Keratinocyte (primary cell): ENCODE measurements around the gene PPRC1. TPM values are rescaled to one million over a fixed set of nuclear protein-coding genes. Genes with fewer than 3 reads are reported as not detected.

Experiments used
- DNase-seq: peaks from one replicate; pipeline ENCODE4 v3.0.0-alpha.2; 2011; ENCODE audit warnings: low read depth, missing footprints, low spot score
- FAIRE-seq: peaks from 2 replicates; lab custom pipeline; 2011; peaks lifted over from hg19 to GRCh38; lab: Jason Lieb, UNC
- H2AFZ ChIP-seq: 2 replicates; pipeline ENCODE4 v1.6.0; 2012; ENCODE audit warnings: low read length, control low read depth, inconsistent platforms; ENCODE audit not compliant: control insufficient read depth
- H3K27ac ChIP-seq: 2 replicates; pipeline ENCODE4 v1.5.1; 2011; ENCODE audit warnings: low read length; ENCODE audit not compliant: control insufficient read depth, insufficient read depth
- H3K27me3 ChIP-seq: 3 replicates; pipeline ENCODE4 v1.6.0; 2011; ENCODE audit warnings: low read length; ENCODE audit not compliant: control insufficient read depth, insufficient read depth; ENCODE audit errors: extremely low read depth
- H3K36me3 ChIP-seq, 2 experiments: 2 replicates in 1 of 2; 3 replicates in 1 of 2; pipeline ENCODE4 v1.5.1; 2011; ENCODE audit warnings: low read length in 2 of 2, mild to moderate bottlenecking in 1 of 2; ENCODE audit not compliant: control insufficient read depth in 2 of 2, insufficient read depth in 2 of 2; ENCODE audit errors: extremely low read depth in 1 of 2
- H3K4me1 ChIP-seq: 3 replicates; pipeline ENCODE4 v1.5.1; 2011; ENCODE audit warnings: low read length; ENCODE audit not compliant: control insufficient read depth, insufficient read depth; ENCODE audit errors: extremely low read depth
- H3K4me2 ChIP-seq: 3 replicates; pipeline ENCODE4 v1.6.0; 2011; ENCODE audit warnings: low read depth, low read length; ENCODE audit not compliant: control insufficient read depth, insufficient read depth; ENCODE audit errors: extremely low read depth
- H3K4me3 ChIP-seq, 3 experiments: fragments of 200-600 bp in 1 of 3; sonication (generic) in 1 of 3; 2 replicates in 2 of 3; 3 replicates in 1 of 3; pipeline ENCODE4 v1.5.1; 2011 to 2016; ENCODE audit warnings: low read length in 3 of 3, mild to moderate bottlenecking in 3 of 3, control low read depth in 2 of 3, inconsistent platforms in 1 of 3, low read depth in 1 of 3, mixed read lengths in 1 of 3, mixed run types in 1 of 3, moderate library complexity in 1 of 3; ENCODE audit not compliant: control insufficient read depth in 2 of 3, insufficient read depth in 2 of 3; ENCODE audit errors: extremely low read depth in 1 of 3
- H3K79me2 ChIP-seq: 2 replicates; pipeline ENCODE4 v1.6.0; 2012; ENCODE audit warnings: low read length; ENCODE audit not compliant: control insufficient read depth, insufficient read depth
- H3K9ac ChIP-seq: 3 replicates; pipeline ENCODE4 v1.6.0; 2011; ENCODE audit warnings: low read length; ENCODE audit not compliant: control insufficient read depth, insufficient read depth; ENCODE audit errors: extremely low read depth
- H3K9me1 ChIP-seq: 3 replicates; pipeline ENCODE4 v1.6.0; 2011; ENCODE audit warnings: low read length; ENCODE audit not compliant: control insufficient read depth, insufficient read depth; ENCODE audit errors: extremely low read depth
- H3K9me3 ChIP-seq: 2 replicates; pipeline ENCODE4 v1.5.1; 2012; ENCODE audit warnings: low read depth, low read length; ENCODE audit not compliant: control insufficient read depth
- H4K20me1 ChIP-seq: 3 replicates; pipeline ENCODE4 v1.6.0; 2011; ENCODE audit warnings: low read length; ENCODE audit not compliant: control insufficient read depth, insufficient read depth; ENCODE audit errors: extremely low read depth
- EZH2 ChIP-seq: IDR thresholded peaks from one replicate; pipeline ENCODE4 v1.6.1; 2012; ENCODE audit warnings: inconsistent platforms, mild to moderate bottlenecking, low read length, moderate library complexity
- dilution Hi-C: fragments of 300-500 bp; cut with MboI; formaldehyde crosslinking; loops from one replicate; pipeline ENCODE4 v1.7.0; 2020; ENCODE audit warnings: low sequenced_read_pairs; ENCODE audit not compliant: extremely low pct_ligation_motif_present
- polyA plus RNA-seq, 5 experiments: library from polyadenylated mRNA; depleted of rRNA in 3 of 5; stranded (reverse) in 3 of 5; stranded (forward) in 1 of 5; unstranded in 1 of 5; fragments of >200 nt; gene quantifications; 1 replicate in 1 of 5; 2 replicates in 3 of 5; 3 replicates in 1 of 5; pipeline versions ENCODE4 v1.2.1 to v1.2.3, GENCODE V29; 2011 to 2012; ENCODE audit warnings: missing spikeins in 2 of 5, low read depth in 1 of 5, low replicate concordance in 1 of 5
- TF ChIP-seq, protein P1 (sequence below), 3 experiments: IDR thresholded peaks in 1 of 3; conservative IDR thresholded peaks in 1 of 3; optimal IDR thresholded peaks in 1 of 3; 2 replicates in 2 of 3; 3 replicates in 1 of 3; pipeline versions ENCODE3 to v1.5.1; 2011; ENCODE audit warnings: low read length in 3 of 3, mild to moderate bottlenecking in 3 of 3, moderate library complexity in 2 of 3, control low read depth in 1 of 3, inconsistent platforms in 1 of 3; ENCODE audit not compliant: insufficient read depth in 2 of 3; ENCODE audit errors: extremely low read depth in 1 of 3

The PPRC1 gene
- polyA plus RNA-seq, 1 donor (not counting 4 experiments of a cell fraction or from before 2014, with no cell fraction given) = 17.9 TPM

DNA sequence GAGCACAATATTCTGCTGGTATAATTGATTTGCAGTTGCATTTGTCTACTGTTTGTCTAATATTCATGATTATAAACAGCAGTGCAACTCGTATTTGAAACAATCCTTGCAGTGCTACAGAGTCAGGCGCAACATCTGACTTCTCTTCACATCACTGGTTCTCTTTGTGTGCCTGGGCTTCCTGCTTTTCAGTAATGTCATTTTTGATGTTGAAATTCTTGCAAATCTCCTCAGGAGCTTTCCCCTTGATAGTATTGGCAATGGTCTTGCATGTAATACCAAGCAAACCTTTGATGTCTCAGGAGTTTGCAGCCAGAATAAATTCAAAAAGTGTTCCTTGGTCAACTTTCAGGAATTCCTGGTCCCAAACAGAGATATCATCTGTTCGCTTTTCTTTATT lies 47.5 kb upstream of the PPRC1 start:
- no peaks in the 10 kb centered on the region for H3K9me3 ChIP-seq
- TF ChIP-seq, protein P1, sequence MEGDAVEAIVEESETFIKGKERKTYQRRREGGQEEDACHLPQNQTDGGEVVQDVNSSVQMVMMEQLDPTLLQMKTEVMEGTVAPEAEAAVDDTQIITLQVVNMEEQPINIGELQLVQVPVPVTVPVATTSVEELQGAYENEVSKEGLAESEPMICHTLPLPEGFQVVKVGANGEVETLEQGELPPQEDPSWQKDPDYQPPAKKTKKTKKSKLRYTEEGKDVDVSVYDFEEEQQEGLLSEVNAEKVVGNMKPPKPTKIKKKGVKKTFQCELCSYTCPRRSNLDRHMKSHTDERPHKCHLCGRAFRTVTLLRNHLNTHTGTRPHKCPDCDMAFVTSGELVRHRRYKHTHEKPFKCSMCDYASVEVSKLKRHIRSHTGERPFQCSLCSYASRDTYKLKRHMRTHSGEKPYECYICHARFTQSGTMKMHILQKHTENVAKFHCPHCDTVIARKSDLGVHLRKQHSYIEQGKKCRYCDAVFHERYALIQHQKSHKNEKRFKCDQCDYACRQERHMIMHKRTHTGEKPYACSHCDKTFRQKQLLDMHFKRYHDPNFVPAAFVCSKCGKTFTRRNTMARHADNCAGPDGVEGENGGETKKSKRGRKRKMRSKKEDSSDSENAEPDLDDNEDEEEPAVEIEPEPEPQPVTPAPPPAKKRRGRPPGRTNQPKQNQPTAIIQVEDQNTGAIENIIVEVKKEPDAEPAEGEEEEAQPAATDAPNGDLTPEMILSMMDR (optimal IDR thresholded peaks at IDR 0.05 in 1 of 3, IDR thresholded peaks at IDR 0.05 in 1 of 3, conservative IDR thresholded peaks at IDR 0.05 in 1 of 3; ENCODE audit: extremely low read depth in 1 of 3, insufficient read depth in 2 of 3, low read length in 3 of 3) = no peak
- no peak for TF ChIP-seq EZH2
- no peaks in the 10 kb centered on the region for H3K36me3 ChIP-seq
- no peaks in the 10 kb centered on the region for H3K27me3 ChIP-seq
- no peaks in the 10 kb centered on the region for H4K20me1 ChIP-seq
- DNase-seq = no peak
- H3K27ac ChIP-seq = no peak overlapping the region
- dilution Hi-C loops = no loop called here
- H3K79me2 ChIP-seq = no peaks in the 10 kb centered on the region
- H3K9me1 ChIP-seq = no peaks in the 10 kb centered on the region
- no peak overlapping the region for H3K9ac ChIP-seq
- no peak overlapping the region for H2AFZ ChIP-seq
- no peak for FAIRE-seq
- no peak overlapping the region for H3K4me2 ChIP-seq
- no peak overlapping the region for H3K4me3 ChIP-seq
- no peaks in the 10 kb centered on the region for H3K4me1 ChIP-seq

DNA sequence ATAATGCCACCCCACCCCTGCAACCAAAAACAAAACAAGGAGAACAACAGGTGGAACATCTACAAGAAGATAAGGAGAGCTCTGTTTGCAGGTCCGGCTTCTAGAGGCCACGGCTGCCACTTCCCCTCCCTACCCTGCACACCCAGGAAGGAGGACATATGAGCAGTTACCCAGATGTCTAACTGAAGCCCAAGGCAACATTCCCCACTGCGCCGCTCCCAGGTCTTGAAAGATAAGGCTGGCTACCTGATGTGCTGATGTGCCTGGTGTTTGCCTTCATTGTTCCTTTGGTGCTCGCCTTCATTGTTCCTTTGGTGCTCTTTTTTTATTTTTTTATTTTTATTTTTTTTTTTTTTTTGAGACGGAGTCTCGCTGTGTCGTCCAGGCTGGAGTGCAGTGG lies 46.6 kb upstream of the PPRC1 start:
- Histone ChIP-seq H3K27me3 (no peaks in the 10 kb centered on the region), H2AFZ (no peak overlapping the region), H3K9ac (no peak overlapping the region), H3K4me2 (no peak overlapping the region), H4K20me1 (no peaks in the 10 kb centered on the region), H3K79me2 (no peaks in the 10 kb centered on the region), H3K36me3 (no peaks in the 10 kb centered on the region), H3K27ac (no peak overlapping the region), H3K9me3 (no peaks in the 10 kb centered on the region), H3K4me1 (no peaks in the 10 kb centered on the region), H3K4me3 (no peak overlapping the region), H3K9me1 (no peaks in the 10 kb centered on the region)
- dilution Hi-C loops = no loop called here
- DNase-seq (no peak), FAIRE-seq (no peak)
- TF ChIP-seq, protein P1 (optimal IDR thresholded peaks at IDR 0.05 in 1 of 3, IDR thresholded peaks at IDR 0.05 in 1 of 3, conservative IDR thresholded peaks at IDR 0.05 in 1 of 3; ENCODE audit: extremely low read depth in 1 of 3, insufficient read depth in 2 of 3, low read length in 3 of 3) = no peak
- no peak for TF ChIP-seq EZH2
